HCT116 (cell line): ENCODE results near the gene TIMM21. TPM values are rescaled to one million over a fixed set of nuclear protein-coding genes. Genes with fewer than 3 reads are reported as not detected.

Experiments used
- ATAC-seq: fragments of 200-7000 bp; cut with Tn5 transposase; 2 replicates; pipeline ENCODE4 v1.9.1; 2020; ENCODE audit warnings: mild to moderate bottlenecking, moderate library complexity
- BruUV-seq: library from RNA; stranded (reverse); fragments of 400-500 nt; replicated peaks from 2 replicates; lab custom pipeline; 2021; lab: Mats Ljungman, UMichigan
- CTCF ChIA-PET: fragments of 300-600 bp; sonication (Branson Sonifier 250); formaldehyde crosslinking; loops from one replicate; lab custom pipeline; 2021; ENCODE audit warnings: antibody characterized with exemption; lab: Charles Lee
- POLR2A ChIA-PET: fragments of 300-600, 350-600 bp; sonication (Branson Sonifier 250); formaldehyde crosslinking; loops from one replicate; lab custom pipeline; 2021; ENCODE audit warnings: antibody characterized with exemption; lab: Charles Lee
- RAD21 ChIA-PET, 2 experiments: fragments of 300-600 bp; sonication (Branson Sonifier 250); formaldehyde crosslinking; loops; one replicate each; lab custom pipeline; 2023; ENCODE audit warnings: low total read pairs in 2 of 2; ENCODE audit not compliant: uncharacterized antibody in 2 of 2, unreplicated experiment in 2 of 2, low non-redundant PET in 1 of 2; lab: Charles Lee
- DNase-seq: peaks from one replicate; pipeline ENCODE4 v3.0.0-alpha.2; 2010; ENCODE audit warnings: low read depth, low spot score
- H2AFZ ChIP-seq: fragments of 200-600 bp; shearing (Covaris generic), sonication (generic); 2 replicates; pipeline ENCODE4 v1.6.1; 2017; ENCODE audit warnings: low read depth, mixed run types, mixed read lengths, antibody characterized with exemption, low read length; ENCODE audit not compliant: poor library complexity, severe bottlenecking
- H3K27ac ChIP-seq: 2 replicates; pipeline ENCODE4 v1.5.1; 2012; ENCODE audit warnings: low read depth, low read length
- H3K27me3 ChIP-seq: fragments of 200-600 bp; sonication (generic); 2 replicates; pipeline ENCODE4 v1.6.1; 2016; ENCODE audit warnings: mixed run types, low read length, mixed read lengths; ENCODE audit not compliant: insufficient read depth
- H3K36me3 ChIP-seq, 2 experiments: fragments of 200-500 bp in 1 of 2; fragments of 200-600 bp in 1 of 2; sonication (Bioruptor generic) in 1 of 2; sonication (generic) in 1 of 2; 2 replicates each; pipeline versions ENCODE4 v1.5.1 to v1.6.1; 2014 to 2016; ENCODE audit warnings: low read length in 2 of 2, inconsistent platforms in 1 of 2, mixed read lengths in 1 of 2, mixed run types in 1 of 2; ENCODE audit not compliant: insufficient read depth in 2 of 2, control insufficient read depth in 1 of 2
- H3K4me1 ChIP-seq, 2 experiments: fragments of 200-600 bp in 1 of 2; sonication (generic) in 1 of 2; 2 replicates each; pipeline versions ENCODE4 v1.5.1 to v1.6.1; 2012 to 2017; ENCODE audit warnings: low read length in 2 of 2, inconsistent platforms in 1 of 2, mild to moderate bottlenecking in 1 of 2, mixed read lengths in 1 of 2, mixed run types in 1 of 2, moderate library complexity in 1 of 2; ENCODE audit not compliant: insufficient read depth in 2 of 2, control insufficient read depth in 1 of 2
- H3K4me2 ChIP-seq: fragments of 200-600 bp; sonication (generic); 2 replicates; pipeline ENCODE4 v1.6.1; 2017; ENCODE audit warnings: mixed run types, low read length, mixed read lengths
- H3K4me3 ChIP-seq, 2 experiments: fragments of 200-600 bp in 1 of 2; sonication (generic) in 1 of 2; replicated peaks in 1 of 2; 2 replicates each; pipeline ENCODE4 v1.5.1; 2011 to 2016; ENCODE audit warnings: low read length in 2 of 2, control low read depth in 1 of 2, low read depth in 1 of 2, mild to moderate bottlenecking in 1 of 2, mixed read lengths in 1 of 2, mixed run types in 1 of 2
- H3K79me2 ChIP-seq: fragments of 200-600 bp; sonication (generic); 2 replicates; pipeline ENCODE4 v1.6.1; 2017; ENCODE audit warnings: mild to moderate bottlenecking, mixed run types, low read length, moderate library complexity, mixed read lengths; ENCODE audit not compliant: insufficient read depth
- H3K9ac ChIP-seq: fragments of 200-600 bp; sonication (generic); 2 replicates; pipeline ENCODE4 v1.6.1; 2016; ENCODE audit warnings: low read length, mixed read lengths
- H3K9me2 ChIP-seq: fragments of 200-600 bp; sonication (generic), shearing (Covaris generic); 2 replicates; pipeline ENCODE4 v1.6.1; 2017; ENCODE audit warnings: mixed run types, mild to moderate bottlenecking, moderate library complexity; ENCODE audit not compliant: insufficient read depth
- H3K9me3 ChIP-seq, 2 experiments: fragments of 200-500 bp in 1 of 2; fragments of 200-600 bp in 1 of 2; sonication (Bioruptor generic) in 1 of 2; sonication (generic) in 1 of 2; 2 replicates each; pipeline ENCODE4 v1.6.1; 2014 to 2017; ENCODE audit warnings: low read length in 2 of 2, mixed read lengths in 2 of 2, inconsistent platforms in 1 of 2, low read depth in 1 of 2, mild to moderate bottlenecking in 1 of 2, mixed run types in 1 of 2, moderate library complexity in 1 of 2; ENCODE audit not compliant: control insufficient read depth in 1 of 2, insufficient read depth in 1 of 2
- H4K20me1 ChIP-seq: fragments of 200-600 bp; sonication (generic), shearing (Covaris generic); 2 replicates; pipeline ENCODE4 v1.6.1; 2017; ENCODE audit warnings: mixed run types, mild to moderate bottlenecking, moderate library complexity; ENCODE audit not compliant: insufficient read depth
- ATF3 ChIP-seq: IDR thresholded peaks from 2 replicates; pipeline ENCODE4 v1.6.1; 2012
- CEBPB ChIP-seq: IDR thresholded peaks from 2 replicates; pipeline ENCODE4 v1.6.1; 2012; ENCODE audit warnings: low read depth
- CTCF ChIP-seq, 3 experiments: fragments of 200-600 bp in 1 of 3; sonication (generic) in 1 of 3; IDR thresholded peaks in 2 of 3; conservative IDR thresholded peaks in 1 of 3; 2 replicates each; pipeline ENCODE4 v1.5.1; 2012 to 2017; ENCODE audit warnings: low read depth in 2 of 3, low read length in 2 of 3, antibody characterized with exemption in 1 of 3, borderline replicate concordance in 1 of 3, control low read depth in 1 of 3, mild to moderate bottlenecking in 1 of 3, mixed read lengths in 1 of 3, mixed run types in 1 of 3, moderate library complexity in 1 of 3; ENCODE audit not compliant: insufficient read depth in 1 of 3
- EGR1 ChIP-seq: IDR thresholded peaks from 2 replicates; pipeline ENCODE4 v1.6.1; 2012; ENCODE audit warnings: low read depth
- ELF1 ChIP-seq: IDR thresholded peaks from 2 replicates; pipeline ENCODE4 v1.6.1; 2012; ENCODE audit warnings: low read depth, borderline replicate concordance
- EZH2 ChIP-seq: fragments of 200-600 bp; sonication (generic); IDR thresholded peaks from 2 replicates; pipeline ENCODE4 v1.6.1; 2017; ENCODE audit warnings: antibody characterized with exemption, mixed run types
- EZH2phosphoT487 ChIP-seq: fragments of 200-600 bp; IDR thresholded peaks from 2 replicates; pipeline ENCODE4 v1.6.1; 2018; ENCODE audit warnings: antibody characterized with exemption, borderline replicate concordance
- FOSL1 ChIP-seq: IDR thresholded peaks from 2 replicates; pipeline ENCODE4 v1.6.1; 2012; ENCODE audit warnings: low read depth
- JUND ChIP-seq: IDR thresholded peaks from 2 replicates; pipeline ENCODE4 v1.6.1; 2012
- MAX ChIP-seq: IDR thresholded peaks from 2 replicates; pipeline ENCODE4 v1.6.1; 2012
- POLR2A ChIP-seq: IDR thresholded peaks from 2 replicates; pipeline ENCODE4 v1.7.0; 2011; ENCODE audit warnings: borderline replicate concordance; ENCODE audit not compliant: insufficient read depth, insufficient read length; ENCODE audit errors: extremely low read depth
- POLR2AphosphoS5 ChIP-seq: IDR thresholded peaks from 2 replicates; pipeline ENCODE4 v1.6.1; 2011; ENCODE audit warnings: mild to moderate bottlenecking, low read depth, low read length, moderate library complexity
- REST ChIP-seq: IDR thresholded peaks from 2 replicates; pipeline ENCODE4 v1.6.1; 2012; ENCODE audit warnings: low read depth
- SIN3A ChIP-seq: IDR thresholded peaks from 2 replicates; pipeline ENCODE4 v1.6.1; 2012; ENCODE audit warnings: low read depth
- SP1 ChIP-seq: IDR thresholded peaks from 2 replicates; pipeline ENCODE4 v1.6.1; 2012; ENCODE audit warnings: low read depth
- YY1 ChIP-seq: IDR thresholded peaks from 2 replicates; pipeline ENCODE4 v1.6.1; 2011; ENCODE audit warnings: low read length, low read depth, moderate library complexity, mild to moderate bottlenecking; ENCODE audit not compliant: insufficient replicate concordance; ENCODE audit errors: extremely low read depth
- ZBTB33 ChIP-seq: IDR thresholded peaks from 2 replicates; pipeline ENCODE4 v1.6.1; 2011; ENCODE audit warnings: mild to moderate bottlenecking, low read length, moderate library complexity; ENCODE audit not compliant: insufficient replicate concordance; ENCODE audit errors: extremely low read depth
- ZFX ChIP-seq: fragments of 450-650 bp; IDR thresholded peaks from 2 replicates; pipeline ENCODE4 v1.6.1; 2017
- intact Hi-C: fragments of 100-400 bp; cut with micrococcal nuclease; formaldehyde crosslinking; loops from 2 replicates; pipeline ENCODE4 v1.10.0; 2022
- total RNA-seq: library from RNA; stranded (reverse); gene quantifications from one replicate; pipeline ENCODE4 v1.2.1, GENCODE V29; 2021; ENCODE audit not compliant: unreplicated experiment

Gene TIMM21
- total RNA-seq, 1 experiment from 2014 or later: 33.3 TPM

GRCh38 chr18:74182335-74182734 is 34.0 kb downstream of the TIMM21 start (continued):
- no peak for TF ChIP-seq REST
- no peak for TF ChIP-seq JUND
- no peak for TF ChIP-seq SIN3A
- TF ChIP-seq EZH2: no peak
- TF ChIP-seq, all 23 proteins: peak for 0

- H3K9me3 ChIP-seq: no peaks in the 10 kb centered on the region
- H3K79me2 ChIP-seq: no peaks in the 10 kb centered on the region
- BruUV-seq: no TSS peak
- TF ChIP-seq ZBTB33 (no peak), EZH2phosphoT487 (no peak), CTCF (IDR thresholded peaks at IDR 0.05 in 2 of 3, conservative IDR thresholded peaks at IDR 0.05 in 1 of 3; ENCODE audit: borderline replicate concordance in 1 of 3, insufficient read depth in 1 of 3, low read depth in 2 of 3, low read length in 2 of 3) (no peak), ZFX (no peak), ATF3 (no peak), CEBPB (no peak), SP1 (no peak), MAX (no peak), FOSL1 (no peak), EGR1 (no peak), POLR2A (no peak), YY1 (no peak), POLR2AphosphoS5 (no peak), JUND (no peak), ELF1 (no peak)
- no peaks in the 10 kb centered on the region for H3K9me2 ChIP-seq
- H3K4me1 ChIP-seq: no peaks in the 10 kb centered on the region
- DNase-seq (no peak), ATAC-seq (no peak)
- intact Hi-C loops: no loop called here
- H2AFZ ChIP-seq: no peak overlapping the region
- POLR2A ChIA-PET: no interaction called here
- no peaks in the 10 kb centered on the region for H3K36me3 ChIP-seq
- no peaks in the 10 kb centered on the region for H4K20me1 ChIP-seq
- H3K4me2 ChIP-seq: no peak overlapping the region
- H3K9ac ChIP-seq: no peak overlapping the region
- H3K27me3 ChIP-seq: peaks cover 32% of the 10 kb centered on the region
- H3K27ac ChIP-seq: no peak overlapping the region
- no peak overlapping the region for H3K4me3 ChIP-seq
- CTCF ChIA-PET: no interaction called here
- RAD21 ChIA-PET: no interaction called here
These were observed 34.8 kb downstream of the TIMM21 start for GRCh38 chr18:74183130-74183529.
